ENCODE results near the gene CDK3. TPM values are rescaled to one million over a fixed set of nuclear protein-coding genes. Genes with fewer than 3 reads are reported as not detected.

CDK3 gene
- total RNA-seq, 5 donors from 2014 or later (not counting 1 experiment from before 2014, with no cell fraction given) = 7.5 to 12.1 (median 9.0) TPM

DNA sequence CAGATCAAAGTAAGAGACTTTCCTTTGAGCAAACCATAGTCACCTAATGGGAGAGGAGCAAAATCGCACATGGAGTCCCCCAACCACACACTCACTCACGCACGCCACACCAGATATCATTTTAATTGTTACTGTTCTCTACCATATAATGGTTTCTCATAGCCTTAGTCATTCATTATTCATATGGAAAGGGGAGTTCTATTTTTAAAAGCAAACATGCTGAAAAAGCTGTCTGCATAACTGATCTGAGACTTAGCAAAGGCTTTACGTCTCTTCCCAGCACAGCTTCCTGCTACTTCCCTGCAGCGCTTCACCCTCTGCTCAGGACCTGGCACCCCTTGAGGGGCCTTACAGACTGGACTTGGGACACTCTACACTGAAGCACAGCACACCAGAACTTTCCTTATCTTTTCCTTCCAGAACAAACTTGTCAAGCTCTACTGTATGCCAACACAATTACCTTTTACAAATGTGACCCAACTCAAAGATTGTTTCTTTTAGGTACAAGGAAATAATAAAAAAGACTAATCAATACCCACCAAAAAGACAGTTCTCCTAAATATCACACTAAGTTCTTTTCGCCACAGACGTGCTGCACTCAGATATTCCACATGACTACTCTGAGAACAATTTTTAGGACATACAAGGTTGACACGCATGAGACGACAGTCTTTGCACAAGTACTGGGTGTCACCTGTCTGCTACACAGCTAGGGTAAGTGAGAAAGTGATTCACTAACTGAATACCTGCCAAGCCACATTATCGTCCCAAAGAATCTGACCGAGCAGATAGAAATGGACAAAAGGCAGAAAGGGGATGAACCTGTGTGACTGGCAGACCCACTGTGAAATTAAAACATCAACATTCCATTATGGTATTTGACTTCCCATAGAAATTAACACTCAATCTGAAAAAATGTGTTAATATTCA, 50.1 kb downstream of the CDK3 start:
- no peak for ATAC-seq (replicated peaks in 1 of 4)

GRCh38 chr17:76051561-76051960, 50.9 kb downstream of the CDK3 start:
- no peak for DNase-seq
- Mint-ChIP-seq H3K4me3 (no peak overlapping the region), H3K9me3 (no peaks in the 10 kb centered on the region), H3K27me3 (no peaks in the 10 kb centered on the region), H3K36me3 (peaks cover 51% of the 10 kb centered on the region), H3K27ac (no peak overlapping the region), H3K4me1 (peaks cover 11 to 25% (median 23%) of the 10 kb centered on the region in 3 donors)
- Histone ChIP-seq H3K36me3 (ENCODE audit: control insufficient read depth in 2 of 2, extremely low read depth in 1 of 2, insufficient read depth in 1 of 2, low read length in 1 of 2) (peaks cover 23 to 85% of the 10 kb centered on the region in 2 donors), H3K9me3 (no peaks in the 10 kb centered on the region), H3K4me3 (ENCODE audit: control insufficient read depth in 1 of 2, extremely low read depth in 1 of 2, low read length in 1 of 2) (no peak overlapping the region), H3K27me3 (replicated peaks in 1 of 2; ENCODE audit: control insufficient read depth in 2 of 2, extremely low read depth in 1 of 2, insufficient read depth in 2 of 2, low read length in 1 of 2) (no peaks in the 10 kb centered on the region), H3K27ac (ENCODE audit: low read length) (no peak overlapping the region), H3K4me1 (ENCODE audit: control insufficient read depth in 1 of 2, extremely low read depth in 1 of 2, insufficient read depth in 2 of 2, low read length in 2 of 2) (peaks cover 0 to 2% of the 10 kb centered on the region in 2 experiments)
- WGBS (ENCODE audit: insufficient coverage) = 100% methylated on average over 2 of the region's 6 CpGs
- ATAC-seq (replicated peaks in 1 of 4) = no peak
- ChIA-PET POLR2A (no interaction called here), CTCF (no interaction called here)

More for the DNA sequence above, 50.1 kb downstream of the CDK3 start:
- H3K36me3 Mint-ChIP-seq = peaks cover 49% of the 10 kb centered on the region
- no peak overlapping the region for H3K4me3 ChIP-seq (ENCODE audit: control insufficient read depth in 1 of 2, extremely low read depth in 1 of 2, low read length in 1 of 2)
- peaks cover 0 to 2% of the 10 kb centered on the region in 2 experiments for H3K4me1 ChIP-seq (ENCODE audit: control insufficient read depth in 1 of 2, extremely low read depth in 1 of 2, insufficient read depth in 2 of 2, low read length in 2 of 2)
- peaks cover 19 to 85% of the 10 kb centered on the region in 2 donors for H3K36me3 ChIP-seq (ENCODE audit: control insufficient read depth in 2 of 2, extremely low read depth in 1 of 2, insufficient read depth in 1 of 2, low read length in 1 of 2)
- H3K27ac Mint-ChIP-seq = no peak overlapping the region
- ChIA-PET POLR2A (no interaction called here), CTCF (no interaction called here)
- H3K9me3 ChIP-seq = no peaks in the 10 kb centered on the region
- no peak for DNase-seq
- no peak overlapping the region for H3K4me3 Mint-ChIP-seq
- H3K27me3 Mint-ChIP-seq = no peaks in the 10 kb centered on the region
- no peaks in the 10 kb centered on the region for H3K27me3 ChIP-seq (replicated peaks in 1 of 2; ENCODE audit: control insufficient read depth in 2 of 2, extremely low read depth in 1 of 2, insufficient read depth in 2 of 2, low read length in 1 of 2)
- no peaks in the 10 kb centered on the region for H3K9me3 Mint-ChIP-seq
- no peak overlapping the region for H3K27ac ChIP-seq (ENCODE audit: low read length)
- WGBS (ENCODE audit: insufficient coverage) = 96% methylated on average over 3 of the region's 11 CpGs
- H3K4me1 Mint-ChIP-seq = peaks cover 11 to 25% (median 23%) of the 10 kb centered on the region in 3 donors

- Mint-ChIP-seq H3K27me3 (no peaks in the 10 kb centered on the region), H3K4me1 (peaks cover 6 to 22% (median 18%) of the 10 kb centered on the region in 3 donors), H3K4me3 (no peak overlapping the region), H3K27ac (no peak overlapping the region), H3K9me3 (no peaks in the 10 kb centered on the region), H3K36me3 (peaks cover 53% of the 10 kb centered on the region)
- Histone ChIP-seq H3K27me3 (replicated peaks in 1 of 2; ENCODE audit: control insufficient read depth in 2 of 2, extremely low read depth in 1 of 2, insufficient read depth in 2 of 2, low read length in 1 of 2) (no peaks in the 10 kb centered on the region), H3K4me3 (ENCODE audit: control insufficient read depth in 1 of 2, extremely low read depth in 1 of 2, low read length in 1 of 2) (no peak overlapping the region), H3K27ac (ENCODE audit: low read length) (no peak overlapping the region), H3K4me1 (ENCODE audit: control insufficient read depth in 1 of 2, extremely low read depth in 1 of 2, insufficient read depth in 2 of 2, low read length in 2 of 2) (peaks cover 0 to 2% of the 10 kb centered on the region in 2 experiments), H3K36me3 (ENCODE audit: control insufficient read depth in 2 of 2, extremely low read depth in 1 of 2, insufficient read depth in 1 of 2, low read length in 1 of 2) (peaks cover 28 to 88% of the 10 kb centered on the region in 2 donors), H3K9me3 (no peaks in the 10 kb centered on the region)
- ATAC-seq (replicated peaks in 1 of 4) = no peak
- 99% methylated on average over 8 of the region's 17 CpGs for WGBS (ENCODE audit: insufficient coverage)
- ChIA-PET CTCF (interaction anchor here (0.6 to 0.8 kb wide), 5 partner anchors 52 to 264 kb away, joined by 3 to 6 read pairs (median 5); no protein-coding TSS in a partner anchor), POLR2A (interaction anchor here (0.6 to 0.7 kb wide), 2 partner anchors 275 to 856 kb away, joined by 3 to 5 read pairs; no protein-coding TSS in a partner anchor)
- DNase-seq = no peak
Observed at GRCh38 chr17:76053246-76054111, 52.8 kb downstream of the CDK3 start.

DNA sequence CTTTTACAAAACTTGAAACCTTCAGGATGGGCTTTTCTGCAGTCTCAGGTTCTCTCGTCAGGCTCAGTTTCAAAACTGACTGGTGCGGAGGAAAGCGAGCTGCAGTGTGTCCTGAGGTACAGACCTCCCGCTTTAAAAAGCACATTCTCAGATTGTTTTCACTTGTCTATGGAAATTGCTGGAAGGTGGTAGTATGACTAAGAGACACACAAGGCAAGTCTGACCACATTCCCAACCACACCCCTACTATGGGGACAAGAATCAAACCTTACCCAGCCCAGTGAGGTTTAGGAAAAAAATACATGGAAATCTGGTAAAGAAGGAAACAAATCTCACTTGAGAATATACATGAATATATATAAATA, 53.4 kb downstream of the CDK3 start:
- Mint-ChIP-seq H3K4me1 (peaks cover 4 to 16% (median 12%) of the 10 kb centered on the region in 3 donors), H3K27me3 (no peaks in the 10 kb centered on the region), H3K4me3 (no peak overlapping the region), H3K27ac (no peak overlapping the region), H3K36me3 (peaks cover 55% of the 10 kb centered on the region), H3K9me3 (no peaks in the 10 kb centered on the region)
- no peaks in the 10 kb centered on the region for H3K4me1 ChIP-seq (ENCODE audit: control insufficient read depth in 1 of 2, extremely low read depth in 1 of 2, insufficient read depth in 2 of 2, low read length in 2 of 2)
- H3K27ac ChIP-seq (ENCODE audit: low read length) = no peak overlapping the region
- ChIA-PET POLR2A (interaction anchor here in 1 of 2 donors (0.6 kb wide), 1 partner anchor 857 kb away, joined by 3 read pairs; no protein-coding TSS in a partner anchor), CTCF (interaction anchor here (0.6 to 0.8 kb wide), 2 partner anchors 52 to 73 kb away, joined by 3 to 6 read pairs; no protein-coding TSS in a partner anchor)
- H3K36me3 ChIP-seq (ENCODE audit: control insufficient read depth in 2 of 2, extremely low read depth in 1 of 2, insufficient read depth in 1 of 2, low read length in 1 of 2) = peaks cover 31 to 88% of the 10 kb centered on the region in 2 donors
- no peak for ATAC-seq (replicated peaks in 1 of 4)
- no peak overlapping the region for H3K4me3 ChIP-seq (ENCODE audit: control insufficient read depth in 1 of 2, extremely low read depth in 1 of 2, low read length in 1 of 2)
- H3K9me3 ChIP-seq = no peaks in the 10 kb centered on the region
- no peaks in the 10 kb centered on the region for H3K27me3 ChIP-seq (replicated peaks in 1 of 2; ENCODE audit: control insufficient read depth in 2 of 2, extremely low read depth in 1 of 2, insufficient read depth in 2 of 2, low read length in 1 of 2)
- no CpG with 5 or more reads among the region's 4 CpGs for WGBS (ENCODE audit: insufficient coverage)
- no peak for DNase-seq

Other genes starting within 250 kb of the CDK3 start
- 10 to 100 TPM in 4 of 5 donors, 1 to 10 TPM in 1; 8.4 to 35.7 (median 26.7) TPM for gene GALK1, start 235.7 kb upstream of the CDK3 start, total RNA-seq
- gene UNK, start 216.0 kb upstream of the CDK3 start, total RNA-seq = 10 to 100 TPM; 37.1 to 50.3 (median 39.2) TPM
- gene UNC13D, start 156.5 kb upstream of the CDK3 start, total RNA-seq = 100 to 1,000 TPM; 148 to 191 (median 180) TPM
- 100 to 1,000 TPM in 3 of 5 donors, 10 to 100 TPM in 2; 91.4 to 158 (median 138) TPM for gene WBP2, start 145.5 kb upstream of the CDK3 start, total RNA-seq
- gene TRIM47, start 122.3 kb upstream of the CDK3 start, total RNA-seq = 10 to 100 TPM in 3 of 5 donors, 1 to 10 TPM in 2; 2.6 to 24.6 (median 18.3) TPM
- 10 to 100 TPM; 22.1 to 52.2 (median 45.9) TPM for gene TRIM65, start 103.9 kb upstream of the CDK3 start, total RNA-seq
- 100 to 1,000 TPM; 116 to 170 (median 144) TPM for gene MRPL38, start 96.0 kb upstream of the CDK3 start, total RNA-seq
- 10 to 100 TPM; 25.7 to 45.3 (median 41.5) TPM for gene FBF1, start 59.8 kb upstream of the CDK3 start, total RNA-seq
- gene ACOX1, start 21.7 kb upstream of the CDK3 start, total RNA-seq = 10 to 100 TPM; 17.6 to 33.8 (median 29.1) TPM
- 10 to 100 TPM; 12.8 to 15.3 (median 14.3) TPM for gene TEN1, start 21.6 kb upstream of the CDK3 start, total RNA-seq
- gene EVPL, start 26.5 kb downstream of the CDK3 start, total RNA-seq = 1 to 10 TPM in 1 of 5 donors, under 1 TPM in 4; 0.58 to 1.0 (median 0.72) TPM
- gene SRP68, start 71.7 kb downstream of the CDK3 start, total RNA-seq = 10 to 100 TPM; 71.9 to 81.6 (median 78.9) TPM
- 1 to 10 TPM in 1 of 5 donors, under 1 TPM in 2, not detected in 2; 0.20 to 1.3 (median 0.73) TPM for gene GALR2, start 73.9 kb downstream of the CDK3 start, total RNA-seq
- 1 to 10 TPM in 1 of 5 donors, under 1 TPM in 3, not detected in 1; 0.20 to 1.6 (median 0.31) TPM for gene ZACN, start 78.3 kb downstream of the CDK3 start, total RNA-seq
- gene EXOC7, start 102.9 kb downstream of the CDK3 start, total RNA-seq = 100 to 1,000 TPM; 119 to 181 (median 156) TPM
- 1 to 10 TPM in 4 of 5 donors, under 1 TPM in 1; 0.99 to 3.0 (median 1.7) TPM for gene FOXJ1, start 140.4 kb downstream of the CDK3 start, total RNA-seq
- 10 to 100 TPM; 50.7 to 66.5 (median 61.9) TPM for gene RNF157, start 239.6 kb downstream of the CDK3 start, total RNA-seq